Fibroblast of gingiva (primary cell): ENCODE results near the gene NCAPG2.
A peak's percentile ranks its signal among the peaks of the same experiment; 100 is the strongest.
"Not testable (repeated sequence)": the region's sequence is repeated elsewhere in the genome, so short reads cannot be mapped to it uniquely, and the experiment has no call there.

Source experiments
- DNase-seq: peaks from one replicate; pipeline ENCODE4 v3.0.0-alpha.2; 2011; ENCODE audit warnings: low read depth

NCAPG2 gene

DNA sequence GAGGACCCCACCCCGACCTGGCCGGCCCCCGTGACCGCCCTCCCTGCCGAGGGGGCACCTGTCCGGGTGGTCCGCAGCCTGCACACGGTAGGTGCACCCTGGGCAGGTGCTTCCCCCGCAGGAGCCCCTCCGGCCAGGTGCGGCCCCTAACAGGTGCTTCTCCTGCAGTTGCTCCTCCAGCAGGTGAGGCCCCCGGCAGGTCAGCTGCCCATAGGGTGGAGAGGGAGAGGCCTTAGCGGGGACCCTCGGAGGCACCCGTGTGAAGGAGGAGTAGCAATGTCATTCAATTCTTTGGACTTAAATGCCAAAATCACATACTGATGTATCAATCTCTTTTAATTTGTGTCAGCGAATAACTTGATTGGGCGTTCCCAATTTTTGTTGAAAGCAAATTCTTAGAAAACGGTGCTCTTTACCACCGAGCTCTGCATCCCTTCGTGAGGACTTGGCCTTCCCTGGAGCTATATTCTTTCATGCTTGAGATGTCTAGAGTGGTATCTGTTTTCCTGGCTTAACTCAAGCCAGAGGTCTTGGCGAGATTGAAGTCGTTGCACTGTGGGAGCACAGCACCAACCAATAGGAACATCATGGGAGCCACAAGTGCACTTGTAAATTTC lies 738 bp upstream of the NCAPG2 start:
- DNase-seq, result peak; percentile 15

DNA sequence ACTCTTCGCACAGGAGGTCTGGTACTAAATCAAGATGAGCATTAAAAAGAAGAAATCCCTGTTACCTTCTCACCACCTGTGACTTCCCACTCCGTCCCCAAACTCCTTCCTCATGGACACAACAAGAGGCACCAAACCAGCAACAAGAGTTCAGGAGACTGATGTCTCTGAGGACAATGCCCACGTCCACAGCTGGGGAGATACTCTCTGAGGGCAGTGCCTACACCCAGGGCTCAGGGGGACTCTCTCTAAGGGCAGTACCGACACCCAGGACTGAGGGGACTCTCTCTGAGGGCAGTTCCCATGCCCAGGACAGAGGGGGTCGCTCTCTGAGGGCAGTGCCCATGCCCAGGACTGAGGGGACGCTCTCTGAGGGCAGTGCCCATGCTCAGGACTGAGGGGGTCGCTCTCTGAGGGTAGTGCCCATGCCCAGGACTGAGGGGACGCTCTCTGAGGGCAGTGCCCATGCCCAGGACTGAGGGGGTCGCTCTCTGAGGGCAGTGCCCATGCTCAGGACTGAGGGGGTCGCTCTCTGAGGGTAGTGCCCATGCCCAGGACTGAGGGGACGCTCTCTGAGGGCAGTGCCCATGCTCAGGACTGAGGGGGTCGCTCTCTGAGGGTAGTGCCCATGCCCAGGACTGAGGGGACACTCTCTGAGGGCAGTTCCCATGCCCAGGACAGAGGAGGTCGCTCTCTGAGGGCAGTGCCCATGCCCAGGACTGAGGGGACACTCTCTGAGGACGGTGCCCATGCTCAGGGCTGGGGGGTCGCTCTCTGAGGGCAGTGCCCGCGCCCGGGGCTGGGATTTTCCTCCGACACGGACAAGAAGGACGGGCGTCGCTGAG lies 703 bp downstream of the NCAPG2 start:
- DNase-seq, result not testable (repeated sequence)

DNA sequence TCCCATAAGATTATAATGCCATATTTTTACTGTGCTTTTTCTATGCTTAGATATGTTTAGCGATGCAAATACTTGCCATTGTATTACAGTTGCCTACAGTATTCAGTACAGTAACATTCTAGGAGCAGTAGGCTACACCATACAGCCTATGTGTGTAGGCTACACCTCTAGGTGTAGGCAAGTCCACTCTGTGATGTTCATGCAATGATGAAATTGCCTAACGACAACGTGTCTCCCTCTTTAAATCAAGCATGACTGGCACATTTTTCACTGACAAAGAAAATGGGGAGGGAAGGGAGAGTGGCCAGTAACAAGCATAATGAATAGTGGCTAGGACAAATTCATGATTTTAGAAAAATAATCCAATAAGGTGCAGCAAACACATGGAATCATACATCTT lies 1.7 kb downstream of the NCAPG2 start:
- no peak for DNase-seq

DNA sequence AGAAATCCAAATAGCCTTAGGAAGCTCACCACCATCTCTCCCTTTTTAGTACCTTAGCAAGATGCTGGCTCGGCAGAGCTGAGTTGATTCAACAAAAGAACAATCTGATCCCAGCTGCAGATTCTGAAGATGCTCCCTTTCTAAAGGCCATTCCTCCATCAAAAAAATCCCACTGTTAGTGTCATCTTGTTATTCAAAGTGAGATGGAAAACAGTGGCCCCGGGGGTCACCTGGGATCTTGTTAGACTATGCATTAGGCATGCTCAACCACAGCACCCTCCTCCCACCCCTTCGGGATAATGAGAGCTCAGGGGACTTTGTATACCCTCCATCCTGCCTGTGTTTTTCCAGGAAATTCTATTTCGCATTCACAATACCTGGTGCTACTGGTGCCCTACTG lies 2.4 kb downstream of the NCAPG2 start:
- DNase-seq, result no peak

DNA sequence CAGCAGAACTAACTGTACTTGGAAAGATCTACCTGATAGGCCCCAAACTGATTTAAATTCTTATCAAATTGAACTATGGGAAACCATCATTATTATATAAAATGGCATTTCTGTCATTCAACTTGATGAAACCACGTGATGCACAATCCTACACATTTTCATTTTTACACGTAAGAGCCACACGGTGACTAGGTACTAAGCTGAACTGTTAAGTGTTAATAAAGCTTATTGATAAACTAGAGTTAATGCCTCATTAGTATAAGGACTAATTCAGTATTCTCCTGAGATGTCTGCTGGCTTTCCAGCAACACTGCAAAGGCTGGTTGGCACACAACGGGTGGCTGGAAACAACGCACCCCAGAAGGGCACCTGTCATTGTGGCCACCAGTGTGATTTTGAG lies 4.6 kb downstream of the NCAPG2 start:
- no peak for DNase-seq

DNA sequence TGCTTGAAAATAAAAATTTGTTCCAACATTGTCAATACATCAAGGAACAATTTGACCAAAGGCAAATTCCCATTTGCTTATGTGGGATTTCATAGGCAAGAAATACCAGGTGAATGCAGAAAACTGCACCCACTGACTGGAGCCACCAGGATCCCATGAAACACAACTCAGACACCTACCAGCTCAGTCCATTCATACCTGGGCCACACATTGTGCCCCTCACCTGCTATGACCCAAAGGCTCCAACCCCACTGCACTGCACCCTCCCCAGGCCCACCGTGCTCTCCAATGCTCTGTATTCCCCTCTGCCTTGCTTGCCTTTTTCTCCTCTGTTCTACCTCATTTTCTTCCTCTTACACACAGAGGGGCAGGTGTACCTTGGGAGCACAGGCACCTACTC lies 5.3 kb downstream of the NCAPG2 start:
- no peak for DNase-seq

DNA sequence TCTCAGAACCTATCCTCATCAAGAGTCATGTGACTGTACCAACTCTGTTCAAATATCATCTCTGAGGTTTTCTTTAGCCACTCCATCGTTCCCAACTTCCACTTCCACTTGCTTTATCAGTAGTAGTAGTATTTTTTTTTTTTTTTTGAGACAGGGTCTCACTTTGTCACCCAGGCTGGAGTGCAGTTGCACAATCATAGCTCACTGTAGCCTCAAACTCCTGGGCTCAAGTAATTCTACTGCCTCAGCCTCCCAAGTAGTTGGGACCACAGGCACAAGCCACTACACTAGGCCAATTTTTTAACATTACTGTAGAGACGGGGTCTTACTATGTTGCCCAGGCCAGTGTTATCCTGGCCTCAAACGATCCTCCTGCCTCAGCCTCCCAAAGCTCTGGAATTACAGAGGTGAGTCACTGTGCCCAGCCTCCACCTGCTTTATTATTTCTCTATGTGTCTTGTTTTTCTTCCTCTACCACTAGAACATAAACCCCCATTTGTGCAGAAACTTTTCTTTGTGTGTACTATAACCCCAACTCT lies 5.9 kb downstream of the NCAPG2 start:
- no peak for DNase-seq

DNA sequence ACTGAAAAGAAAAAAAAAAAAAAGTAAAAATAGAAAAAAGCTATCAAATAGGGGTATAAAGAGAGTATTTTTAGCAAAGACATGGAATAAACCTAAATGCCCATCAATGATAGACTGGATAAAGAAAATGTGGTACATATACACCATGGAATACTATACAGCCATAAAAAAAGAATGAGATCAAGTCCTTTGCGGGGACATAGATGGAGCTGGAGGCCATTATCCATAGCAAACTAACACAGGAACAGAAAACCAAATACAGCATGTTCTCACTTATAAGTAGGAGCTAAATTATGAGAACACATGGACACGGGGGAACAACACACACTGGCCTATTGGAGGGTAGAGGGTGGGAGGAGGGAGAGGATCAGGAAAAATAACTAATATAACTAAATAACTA lies 7.0 kb downstream of the NCAPG2 start:
- DNase-seq, result not testable (repeated sequence)

DNA sequence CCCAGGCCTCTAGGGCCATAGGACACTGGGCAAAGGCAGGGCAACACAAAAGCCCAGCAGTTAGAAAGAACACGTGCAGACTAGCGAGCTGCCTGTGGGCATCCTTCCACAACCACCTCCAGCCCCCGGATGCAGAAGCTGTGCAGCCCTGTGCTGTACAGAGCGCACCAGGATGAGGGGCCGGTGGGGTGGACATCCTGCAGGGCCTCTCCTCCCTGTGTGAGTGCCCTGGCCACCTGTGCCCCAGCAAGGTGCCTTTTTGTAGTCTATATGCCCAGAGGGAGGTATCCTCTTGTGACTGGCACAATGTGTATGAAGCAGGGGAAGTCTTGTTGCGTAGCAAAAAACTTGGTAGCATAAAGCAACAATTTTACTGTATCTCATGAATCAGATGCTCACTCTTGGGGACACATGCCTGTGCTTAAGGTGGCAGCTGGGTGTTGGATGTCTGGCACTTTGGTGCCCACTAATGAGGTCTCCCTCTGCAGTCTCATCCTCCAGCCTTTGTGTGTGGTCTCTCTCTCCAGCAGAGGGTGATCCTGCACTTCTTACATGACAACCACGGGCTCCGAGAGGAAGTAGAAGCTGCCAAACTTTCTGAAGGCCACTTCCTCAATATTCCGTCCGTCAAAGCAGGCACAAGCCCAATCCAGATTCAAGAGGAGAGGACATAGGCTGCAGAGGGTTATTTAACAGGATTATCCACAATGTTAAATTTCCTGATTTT lies 8.7 kb downstream of the NCAPG2 start:
- peak; percentile 82 for DNase-seq

DNA sequence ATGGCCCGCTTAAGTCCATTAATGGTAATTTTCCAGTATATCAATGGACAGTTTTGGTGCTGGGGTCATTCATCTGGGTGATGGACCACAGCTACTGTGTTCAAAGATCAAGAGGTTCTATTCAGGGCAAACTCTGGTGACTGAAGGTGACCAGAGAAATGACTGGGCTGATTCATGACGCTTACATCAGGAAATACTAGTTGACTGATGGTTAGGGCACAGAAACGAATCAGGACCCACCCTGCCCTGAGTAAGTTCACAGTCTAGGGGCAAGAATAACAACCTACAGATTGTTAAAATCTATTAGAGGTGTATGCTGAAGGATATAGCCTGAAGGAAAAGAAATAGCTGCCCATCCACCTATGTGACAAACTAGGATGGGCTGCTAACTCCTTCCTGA lies 9.5 kb downstream of the NCAPG2 start:
- no peak for DNase-seq

DNA sequence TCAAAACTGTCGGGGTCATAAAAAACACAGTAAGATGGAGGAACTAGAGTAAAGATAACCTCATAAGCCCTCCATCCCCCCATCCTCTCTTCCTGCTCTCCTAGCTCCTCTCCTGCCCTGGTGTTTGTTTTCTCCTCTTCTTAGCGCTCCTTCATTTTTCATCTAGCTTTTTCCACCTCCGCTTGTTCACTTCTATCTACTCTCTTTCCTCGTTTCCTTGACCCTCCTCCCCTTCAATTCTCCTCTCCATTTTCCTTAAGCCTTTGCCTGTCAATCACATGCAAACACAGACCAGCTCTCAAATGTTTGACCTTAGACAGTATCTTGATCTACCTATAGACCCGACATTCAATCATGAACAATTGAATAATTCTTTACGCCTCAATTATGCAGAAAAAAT lies 10.0 kb downstream of the NCAPG2 start:
- no peak for DNase-seq

DNA sequence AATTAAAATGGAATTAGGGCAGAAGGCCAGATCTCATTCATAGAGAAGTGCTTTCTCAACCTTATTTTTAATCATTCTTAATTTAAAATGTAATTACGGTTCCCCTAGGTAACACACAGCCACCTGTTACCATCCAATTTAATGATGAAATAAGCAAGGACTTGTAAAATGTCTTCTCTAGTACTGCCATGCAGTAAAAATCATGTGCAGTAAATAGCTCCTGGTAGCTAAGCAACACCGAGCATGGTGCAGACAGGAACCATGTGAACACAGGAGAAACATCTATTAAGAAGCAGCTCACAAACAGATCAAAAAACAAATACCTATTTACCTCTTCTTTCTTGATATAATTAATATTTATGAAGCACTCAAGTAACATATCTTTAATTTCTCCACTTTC lies 15.1 kb downstream of the NCAPG2 start:
- DNase-seq, result no peak

DNA sequence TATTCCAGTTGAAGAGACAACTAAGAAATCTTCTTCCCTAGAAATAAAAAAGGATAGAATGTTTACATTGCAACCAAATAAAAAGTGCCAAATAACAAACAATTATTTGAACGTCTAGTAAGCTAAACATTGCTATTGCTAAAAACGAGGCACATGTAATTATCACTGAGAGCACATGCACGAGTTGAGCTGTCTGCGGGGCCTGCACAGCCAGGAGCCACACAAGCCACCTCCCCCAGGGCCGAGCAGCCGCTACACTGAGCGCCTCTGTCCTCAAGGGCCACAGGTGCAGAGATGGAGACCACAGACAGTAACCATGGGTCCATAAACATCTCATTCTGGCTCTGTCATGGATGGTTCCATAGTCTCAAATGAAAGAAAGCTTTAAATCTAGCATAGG lies 17.2 kb downstream of the NCAPG2 start:
- DNase-seq, result no peak

DNA sequence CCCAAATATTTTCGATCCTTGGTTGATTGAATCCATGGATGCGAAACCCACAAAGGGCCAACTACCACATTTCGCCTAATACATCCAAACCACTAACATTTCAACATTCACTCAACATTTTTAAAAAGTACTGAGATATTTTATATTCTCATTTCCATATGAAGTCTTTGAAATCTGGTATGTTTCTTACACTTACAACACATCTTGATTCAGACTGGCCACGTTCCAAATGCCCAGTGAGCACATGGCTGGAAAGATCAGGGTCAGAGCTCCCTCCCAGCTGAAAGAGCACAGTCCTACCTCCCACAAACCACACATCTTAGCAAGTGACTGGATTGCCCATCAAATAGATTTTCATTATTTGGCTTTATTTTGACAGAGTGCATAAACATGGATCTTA lies 18.9 kb downstream of the NCAPG2 start:
- DNase-seq, result peak; percentile 81

DNA sequence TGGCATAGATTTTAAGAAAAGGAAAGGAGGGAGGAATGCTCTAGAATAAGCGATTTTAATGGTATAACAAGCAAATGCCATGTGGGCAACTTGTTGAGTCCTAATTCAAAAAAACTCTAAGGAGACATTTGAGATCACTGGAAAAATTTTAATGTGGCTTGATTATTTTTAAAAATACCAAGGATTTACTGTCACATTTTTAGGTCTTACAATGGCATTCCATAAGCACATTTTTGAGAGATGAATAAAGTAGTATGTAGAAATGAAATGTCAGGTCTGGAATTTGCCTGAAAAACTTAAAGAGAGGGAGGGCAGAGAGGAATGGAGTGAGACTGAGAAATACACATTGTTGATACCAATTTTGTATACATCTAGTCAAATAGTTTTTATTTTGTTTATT lies 20.3 kb downstream of the NCAPG2 start:
- DNase-seq, result peak; percentile 56

DNA sequence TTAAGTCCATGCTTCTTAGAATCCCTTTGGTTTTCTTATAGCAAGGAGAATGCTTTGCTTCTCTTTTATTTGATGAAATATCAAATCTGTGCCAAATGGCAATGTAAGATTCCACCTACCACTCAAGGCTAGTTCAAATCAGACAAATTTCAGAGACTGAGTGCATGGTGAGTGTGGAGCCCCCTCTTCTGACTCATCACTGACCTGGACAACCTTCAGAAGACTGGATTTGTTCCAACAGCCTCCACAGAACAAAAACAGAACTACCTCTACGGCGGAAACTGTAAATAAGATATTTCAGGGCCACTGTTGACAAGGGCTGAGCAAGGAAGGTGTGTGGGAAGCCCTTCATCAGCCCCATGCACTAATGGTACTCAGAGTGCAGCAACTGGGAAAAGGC lies 21.1 kb downstream of the NCAPG2 start:
- no peak for DNase-seq

DNA sequence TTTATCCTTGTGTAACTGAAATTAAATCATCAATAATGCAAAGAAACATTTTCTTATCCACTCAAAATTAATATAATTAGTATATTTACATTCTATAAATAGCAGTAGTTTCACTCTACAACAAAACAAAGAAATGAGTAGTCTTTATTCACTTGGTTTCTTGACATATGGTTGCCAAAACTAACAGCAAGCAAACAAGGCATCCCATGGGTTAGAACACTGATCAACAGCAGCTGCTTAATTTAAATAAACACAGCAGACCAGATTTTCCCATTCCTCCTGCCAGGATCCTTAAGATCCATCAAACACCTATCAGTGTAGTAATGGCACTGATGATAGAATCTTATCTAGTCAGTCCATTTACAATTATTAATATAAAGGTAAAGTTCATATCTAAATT lies 22.1 kb downstream of the NCAPG2 start:
- peak; percentile 57 for DNase-seq

DNA sequence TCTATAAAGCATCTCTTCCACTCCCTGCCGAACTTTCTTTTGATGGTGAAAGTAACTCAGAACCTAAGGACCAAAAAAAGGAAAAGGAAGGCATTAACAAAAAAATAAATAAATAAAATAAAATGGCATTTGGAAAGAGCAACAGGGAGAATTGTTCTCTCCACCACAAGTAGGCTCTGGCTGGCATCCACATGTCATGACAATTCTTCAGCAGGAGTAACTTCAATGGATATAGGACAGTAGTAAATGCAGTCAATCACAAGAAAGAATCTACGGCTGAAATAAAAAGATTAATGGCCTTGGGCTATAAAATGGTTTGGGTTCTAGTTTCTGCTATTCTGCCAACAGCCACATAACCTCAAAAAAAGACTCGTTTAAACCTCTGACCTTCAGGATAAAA lies 23.9 kb downstream of the NCAPG2 start:
- peak; percentile 47 for DNase-seq

DNA sequence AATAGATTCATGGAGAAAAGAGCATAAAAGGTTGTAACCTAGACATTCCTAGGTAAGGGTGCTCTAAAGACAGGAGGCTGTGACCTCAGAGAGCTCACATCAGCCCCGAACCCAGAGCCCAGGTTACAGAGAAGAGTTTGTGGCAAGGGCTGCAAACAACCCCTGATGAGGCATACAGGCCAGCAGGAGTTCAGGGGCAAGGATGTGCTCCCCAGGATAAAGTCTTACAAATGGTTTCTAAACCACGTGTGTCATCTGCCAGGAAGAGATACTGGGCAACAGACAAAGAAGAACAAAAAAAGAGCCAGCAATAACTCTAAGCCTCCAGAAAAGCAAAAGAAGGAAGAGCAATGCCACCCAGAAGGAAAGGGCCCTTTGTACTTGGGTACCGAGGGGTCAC lies 27.7 kb downstream of the NCAPG2 start:
- no peak for DNase-seq

DNA sequence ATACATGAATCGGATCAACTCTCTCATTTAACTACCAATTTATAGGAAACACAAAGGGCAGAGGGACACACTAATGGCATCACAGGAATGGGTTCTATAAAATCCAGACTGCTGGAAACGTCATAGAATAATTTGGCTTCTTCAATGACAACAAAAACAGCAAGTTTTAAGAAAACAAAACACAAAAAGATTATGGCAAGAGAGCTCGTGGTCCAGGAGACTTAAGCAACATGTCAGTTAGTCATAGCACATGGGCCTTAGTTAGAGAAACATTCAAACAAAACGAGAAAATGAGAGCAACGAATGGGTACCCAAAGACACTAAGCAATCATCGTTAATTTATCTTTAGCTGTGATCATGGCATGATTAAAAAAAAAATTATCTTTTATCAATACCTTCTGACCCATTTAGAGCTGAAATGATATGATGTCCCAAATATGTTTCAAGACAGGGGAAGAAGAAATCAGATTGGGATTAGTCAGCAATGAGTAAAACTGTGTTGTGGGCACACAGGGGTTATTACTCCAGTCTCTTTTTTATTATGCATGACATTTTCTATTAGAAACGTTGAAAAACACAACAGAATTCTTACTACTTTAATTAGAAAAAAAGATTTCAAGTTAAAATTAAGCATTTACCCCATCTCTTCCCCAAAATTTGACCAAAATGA lies 28.3 kb downstream of the NCAPG2 start:
- DNase-seq, result peak; percentile 26

DNA sequence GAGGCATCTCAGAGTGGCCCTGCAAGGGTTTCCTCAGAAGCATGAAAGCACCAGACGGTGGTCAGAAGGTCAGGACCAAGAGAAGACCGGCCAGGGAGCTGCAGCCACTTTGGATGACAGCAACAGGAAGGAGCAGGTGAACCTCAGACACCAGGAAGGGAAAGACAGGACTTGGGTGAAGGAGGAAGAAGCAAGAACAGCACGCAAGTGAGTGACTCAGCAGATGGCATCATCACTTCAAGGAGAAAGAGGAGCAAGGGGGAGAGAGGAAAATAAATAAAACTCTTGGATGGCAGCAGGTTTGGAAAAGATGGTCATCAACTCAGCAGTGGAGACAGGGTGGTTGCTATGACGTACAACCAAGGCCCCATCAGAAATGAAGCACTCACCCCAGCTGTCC lies 31.6 kb downstream of the NCAPG2 start:
- peak; percentile 51 for DNase-seq

DNA sequence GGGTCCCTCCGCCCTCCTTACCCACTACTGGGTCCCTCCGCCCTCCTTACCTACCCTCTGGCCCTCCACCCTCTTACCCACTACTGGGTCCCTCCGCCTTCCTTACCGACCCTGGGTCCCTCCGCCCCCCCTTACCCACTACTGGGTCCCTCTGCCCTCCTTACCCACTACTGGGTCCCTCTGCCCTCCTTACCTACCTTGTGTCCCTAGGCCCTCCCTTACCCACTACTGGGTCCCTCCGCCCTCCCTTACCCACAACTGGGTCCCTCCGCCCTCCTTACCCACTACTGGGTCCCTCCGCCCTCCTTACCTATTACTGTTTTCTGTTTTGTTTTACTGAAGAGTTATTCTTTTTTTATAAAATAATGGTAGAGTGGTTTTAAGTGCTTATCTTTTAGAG lies 36.5 kb downstream of the NCAPG2 start:
- not testable (repeated sequence) for DNase-seq
